Measurements from ENCODE around the gene ZNF333.
"Not testable (repeated sequence)": the region's sequence is repeated elsewhere in the genome, so short reads cannot be mapped to it uniquely, and the experiment has no call there.

Gene ZNF333

DNA sequence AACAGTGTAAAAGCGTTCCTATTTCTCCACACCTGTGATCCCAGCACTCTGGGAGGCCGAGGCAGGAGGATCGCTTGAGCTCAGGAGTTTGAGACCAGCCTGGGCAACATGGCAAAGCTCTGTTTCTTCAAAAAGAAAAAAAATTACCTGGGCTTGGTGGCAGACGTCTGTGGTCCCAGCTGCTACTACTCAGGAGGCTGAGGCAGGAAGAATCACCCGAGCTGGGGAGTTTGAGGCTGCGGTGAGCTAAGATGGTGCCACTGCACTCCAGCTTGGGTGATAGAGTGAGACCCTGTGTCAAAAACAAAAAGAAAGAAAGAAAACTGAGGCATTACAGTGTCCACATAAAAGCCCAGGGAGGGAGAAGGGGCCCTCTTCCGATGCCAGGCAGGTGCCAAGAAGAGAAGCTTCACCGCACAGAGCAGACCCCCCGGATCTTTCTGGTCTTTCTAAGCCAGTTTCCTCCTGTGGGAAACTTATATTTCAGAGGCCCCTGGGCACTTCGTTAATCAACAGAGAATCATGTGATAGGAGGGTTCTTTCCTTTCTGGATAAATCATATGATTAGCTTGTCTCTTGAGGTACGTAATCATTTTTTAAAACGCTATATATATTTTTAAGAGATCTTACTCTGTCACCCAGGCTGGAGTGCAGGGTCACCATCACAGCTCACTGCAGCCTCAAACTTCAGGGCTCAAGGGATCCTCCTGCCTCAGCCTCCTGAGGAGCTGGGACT lies 88.4 kb downstream of the ZNF333 start, which contains the start of gene ADGRE2:
ADGRE2 (minus strand) TSS at position 451 of the 736 bp plus-strand sequence. CDS start 1,804 bp downstream, outside the sequence.
- H3K9me3 ChIP-seq (ENCODE audit: control insufficient read depth in 1 of 2, low read length in 2 of 2); H3K27me3 ChIP-seq (ENCODE audit: low read depth, low read length); H3K36me3 ChIP-seq (ENCODE audit: control insufficient read depth in 1 of 2, insufficient read depth in 2 of 2, low read length in 2 of 2); H3K4me3 ChIP-seq (ENCODE audit: low read depth in 1 of 2, low read length in 2 of 2); H3K4me1 ChIP-seq (ENCODE audit: control insufficient read depth in 1 of 2, insufficient read depth in 2 of 2, low read length in 2 of 2); H3K27ac ChIP-seq (ENCODE audit: low read length): not testable (repeated sequence)

DNA sequence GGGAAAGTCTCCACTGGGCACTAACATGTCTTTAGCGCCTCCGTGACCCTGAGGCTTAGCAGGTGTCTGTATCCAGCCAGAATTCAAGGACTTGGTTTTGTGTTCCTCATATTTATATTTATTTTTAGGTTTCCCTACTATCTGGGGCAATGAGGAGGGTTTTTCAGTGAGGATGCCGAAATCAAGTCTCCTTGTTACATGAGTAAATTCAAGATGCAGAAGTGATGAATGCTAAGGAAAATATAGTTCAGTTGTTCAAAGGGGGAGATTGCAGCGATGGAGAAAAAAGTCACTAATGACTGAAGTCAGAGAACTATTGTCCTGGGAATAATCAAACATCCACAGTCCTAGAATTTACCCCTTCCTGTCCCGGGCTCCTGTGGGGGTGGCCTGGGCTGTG lies 89.3 kb downstream of the ZNF333 start:
- Histone ChIP-seq H3K4me3 (ENCODE audit: low read depth in 1 of 2, low read length in 2 of 2) (no peak overlapping the region), H3K36me3 (ENCODE audit: control insufficient read depth in 1 of 2, insufficient read depth in 2 of 2, low read length in 2 of 2) (no peaks in the 10 kb centered on the region), H3K27me3 (ENCODE audit: low read depth, low read length) (no peaks in the 10 kb centered on the region), H3K4me1 (ENCODE audit: control insufficient read depth in 1 of 2, insufficient read depth in 2 of 2, low read length in 2 of 2) (no peaks in the 10 kb centered on the region), H3K9me3 (ENCODE audit: control insufficient read depth in 1 of 2, low read length in 2 of 2) (no peaks in the 10 kb centered on the region), H3K27ac (ENCODE audit: low read length) (no peak overlapping the region)

DNA sequence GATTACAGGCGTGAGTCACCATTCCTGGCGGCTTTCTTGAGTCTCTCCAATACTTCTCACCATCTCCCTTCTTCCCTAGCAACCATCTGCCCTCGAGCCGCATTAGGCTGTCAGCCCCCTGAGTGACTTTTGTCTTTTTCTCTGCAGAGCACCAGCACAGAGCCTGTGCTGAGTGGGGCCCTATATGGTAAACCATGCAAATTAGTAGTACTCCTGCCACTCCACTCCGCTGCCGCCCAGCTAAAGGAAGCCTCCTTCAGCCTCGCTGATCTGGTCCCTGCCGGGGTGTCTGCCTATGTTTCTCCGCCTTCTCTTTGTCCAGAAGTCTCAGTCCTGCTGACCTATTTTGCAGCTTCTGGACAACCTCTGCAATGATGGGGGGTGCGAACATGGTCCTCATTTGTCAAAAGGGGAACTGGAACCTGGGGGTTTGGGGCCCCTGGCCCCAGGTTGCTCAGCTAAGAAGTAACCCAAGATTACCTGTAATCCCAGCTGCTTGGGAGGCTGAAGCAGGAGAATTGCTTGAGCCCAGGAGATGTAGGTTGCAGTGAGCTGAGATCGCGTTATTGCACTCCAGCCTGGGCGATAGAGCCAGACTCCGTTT lies 90.9 kb downstream of the ZNF333 start:
- not testable (repeated sequence) for H3K36me3 ChIP-seq (ENCODE audit: control insufficient read depth in 1 of 2, insufficient read depth in 2 of 2, low read length in 2 of 2); H3K27me3 ChIP-seq (ENCODE audit: low read depth, low read length); H3K9me3 ChIP-seq (ENCODE audit: control insufficient read depth in 1 of 2, low read length in 2 of 2); H3K4me1 ChIP-seq (ENCODE audit: control insufficient read depth in 1 of 2, insufficient read depth in 2 of 2, low read length in 2 of 2); H3K27ac ChIP-seq (ENCODE audit: low read length); H3K4me3 ChIP-seq (ENCODE audit: low read depth in 1 of 2, low read length in 2 of 2)

DNA sequence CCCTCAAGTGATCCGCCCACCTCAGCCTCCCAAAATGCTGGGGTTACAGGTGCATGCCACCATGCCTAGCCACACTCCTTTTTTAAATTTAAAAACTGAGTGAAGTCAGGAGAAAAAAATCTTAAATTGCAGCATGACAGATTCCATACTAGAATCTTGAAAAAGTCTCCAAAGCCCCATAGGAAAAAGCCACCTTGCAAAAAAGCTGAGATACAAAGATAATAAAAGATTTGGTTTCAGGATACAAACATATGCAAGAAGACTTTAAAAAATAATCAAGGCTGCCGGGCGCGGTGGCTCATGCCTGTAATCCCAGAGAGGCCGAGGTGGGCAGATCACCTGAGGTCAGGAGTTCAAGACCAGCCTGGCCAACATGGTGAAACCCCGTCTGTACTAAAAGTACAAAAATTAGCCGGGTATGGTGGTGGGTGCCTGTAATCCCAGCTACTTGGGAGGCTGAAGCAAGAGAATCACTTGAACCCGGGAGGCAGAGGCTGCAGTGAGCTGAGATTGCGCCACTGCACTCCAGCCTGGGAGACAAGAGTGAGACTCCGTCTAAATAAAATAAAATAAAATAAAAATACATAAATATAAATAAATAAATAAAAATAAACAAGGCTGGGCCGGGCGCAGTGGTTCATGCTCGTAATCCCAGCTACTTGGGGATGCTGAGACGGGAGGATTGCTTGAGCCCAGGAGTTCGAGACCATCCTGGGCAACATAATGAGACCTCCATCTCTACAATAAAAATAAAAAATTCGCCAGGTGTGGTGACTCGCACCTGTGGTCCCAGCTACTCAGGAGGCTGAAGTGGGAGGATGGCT lies 92.1 kb downstream of the ZNF333 start:
- not testable (repeated sequence) for H3K4me3 ChIP-seq (ENCODE audit: low read depth in 1 of 2, low read length in 2 of 2); H3K27me3 ChIP-seq (ENCODE audit: low read depth, low read length); H3K36me3 ChIP-seq (ENCODE audit: control insufficient read depth in 1 of 2, insufficient read depth in 2 of 2, low read length in 2 of 2); H3K4me1 ChIP-seq (ENCODE audit: control insufficient read depth in 1 of 2, insufficient read depth in 2 of 2, low read length in 2 of 2); H3K9me3 ChIP-seq (ENCODE audit: control insufficient read depth in 1 of 2, low read length in 2 of 2); H3K27ac ChIP-seq (ENCODE audit: low read length)

DNA sequence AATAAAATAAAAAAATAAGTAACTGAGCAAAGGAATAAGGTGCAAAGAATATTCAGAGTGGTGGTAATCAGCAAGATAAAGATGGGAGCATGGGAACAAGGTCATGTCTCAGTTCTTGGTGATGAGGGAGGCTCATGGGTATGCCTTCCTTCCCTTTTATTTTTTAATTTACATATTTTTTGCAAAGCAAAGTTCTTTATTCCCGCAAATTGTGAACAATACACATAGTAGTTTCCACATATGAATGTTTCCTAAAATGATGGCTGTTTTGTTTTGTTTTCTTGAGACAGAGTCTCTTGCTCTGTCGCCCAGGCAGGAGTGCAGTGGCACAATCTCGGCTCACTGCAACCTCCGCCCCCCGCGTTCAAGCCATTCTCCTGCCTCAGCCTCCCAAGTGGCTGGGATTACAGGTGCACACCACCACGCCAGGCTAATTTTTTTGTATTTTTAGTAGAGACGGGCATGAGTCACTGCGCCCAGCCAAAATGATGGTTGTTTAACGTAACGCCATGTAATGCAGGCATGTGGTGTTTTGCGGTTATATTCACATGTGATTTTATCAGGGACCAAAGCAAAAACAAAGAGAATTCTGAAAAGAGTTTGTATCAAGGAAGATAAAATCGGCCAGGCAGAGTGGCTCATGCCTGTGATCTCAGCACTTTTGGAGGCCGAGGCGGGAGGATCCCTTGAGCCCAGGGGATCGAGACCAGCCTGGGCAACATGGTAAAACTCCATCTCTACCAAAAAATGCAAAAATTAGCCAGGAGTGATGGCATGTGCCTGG lies 93.0 kb downstream of the ZNF333 start:
- Histone ChIP-seq H3K27me3 (ENCODE audit: low read depth, low read length) (no peaks in the 10 kb centered on the region), H3K4me1 (ENCODE audit: control insufficient read depth in 1 of 2, insufficient read depth in 2 of 2, low read length in 2 of 2) (no peaks in the 10 kb centered on the region), H3K36me3 (ENCODE audit: control insufficient read depth in 1 of 2, insufficient read depth in 2 of 2, low read length in 2 of 2) (no peaks in the 10 kb centered on the region), H3K9me3 (ENCODE audit: control insufficient read depth in 1 of 2, low read length in 2 of 2) (peaks cover 0 to 2% of the 10 kb centered on the region in 2 donors), H3K27ac (ENCODE audit: low read length) (no peak overlapping the region), H3K4me3 (ENCODE audit: low read depth in 1 of 2, low read length in 2 of 2) (no peak overlapping the region)

Measured in muscle layer of duodenum (tissue), 2 donors.